ENCODE measurements around the gene LTBP2. TPM values are rescaled to one million over a fixed set of nuclear protein-coding genes. Genes with fewer than 3 reads are reported as not detected.

The LTBP2 gene
- total and polyA plus RNA-seq, 2 of the 8 experiments (the other 6 are each of a cell fraction or from before 2014, with no cell fraction given): 0.48 to 0.89 TPM

DNA sequence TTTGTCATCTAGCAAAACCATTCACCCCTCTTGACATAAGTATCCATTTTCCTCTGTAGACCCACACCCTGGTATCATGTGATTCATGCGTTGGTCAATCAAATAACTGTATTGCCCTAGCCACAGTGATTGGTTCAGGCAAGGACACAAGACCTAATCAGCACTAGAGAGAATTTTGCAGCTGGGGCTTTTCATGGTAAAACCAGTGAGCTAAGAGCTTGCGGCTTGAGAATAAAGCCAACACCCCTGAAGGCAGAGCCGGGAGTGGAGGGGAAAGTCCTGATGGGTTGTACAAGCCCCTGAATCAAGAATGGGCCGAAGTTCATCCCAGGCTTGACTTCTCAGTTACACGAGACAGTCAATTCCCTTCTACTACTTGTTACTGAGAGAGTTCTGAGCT, 33.2 kb upstream of the LTBP2 start:
- Histone ChIP-seq H3K79me2 (ENCODE audit: control insufficient read depth in 1 of 2, insufficient read depth in 2 of 2, low read length in 2 of 2) (no peaks in the 10 kb centered on the region), H4K5ac (ENCODE audit: insufficient read length, low read depth, low read length) (no peak overlapping the region), H3K27me3 (replicated peaks in 1 of 4; ENCODE audit: control insufficient read depth in 3 of 4, extremely low read depth in 1 of 4, insufficient read depth in 3 of 4, low read length in 3 of 4) (no peaks in the 10 kb centered on the region), H4K91ac (replicated peaks; ENCODE audit: insufficient read length, low read length) (no peak overlapping the region), H3K27ac (ENCODE audit: low read depth, low read length) (no peak overlapping the region), H3K4me1 (replicated peaks in 1 of 4; ENCODE audit: control insufficient read depth in 3 of 4, insufficient read depth in 4 of 4, low read length in 3 of 4) (peaks cover 0 to 11% (median 4%) of the 10 kb centered on the region in 4 experiments; a peak in 5 of 7 replicates), H4K8ac (ENCODE audit: extremely low read depth, insufficient read depth, low read length) (no peak overlapping the region), H3K23ac (ENCODE audit: insufficient read length) (no peak overlapping the region), H3K4me3 (ENCODE audit: extremely low read depth in 1 of 4, insufficient read depth in 2 of 4, low read depth in 3 of 4, low read length in 4 of 4) (no peak overlapping the region), H3K4ac (replicated peaks; ENCODE audit: insufficient read length, low read depth, low read length) (no peak overlapping the region), H3K56ac (replicated peaks; ENCODE audit: insufficient read length, low read depth, low read length) (no peak overlapping the region), H2BK5ac (ENCODE audit: low read depth, low read length) (no peak overlapping the region), H3K23me2 (ENCODE audit: low read depth, low read length) (no peaks in the 10 kb centered on the region; the same call in 1 of the 2 replicates), H3K36me3 (ENCODE audit: control insufficient read depth in 2 of 4, insufficient read depth in 4 of 4, low read length in 3 of 4) (no peaks in the 10 kb centered on the region), H3K18ac (ENCODE audit: extremely low read depth, low read length) (no peak overlapping the region), H3K4me2 (ENCODE audit: insufficient read depth in 1 of 2, low read depth in 2 of 2, low read length in 2 of 2) (no peak overlapping the region), H3K14ac (ENCODE audit: insufficient read length) (no peak overlapping the region), H3K9ac (replicated peaks in 1 of 4; ENCODE audit: extremely low read depth in 1 of 4, low read depth in 3 of 4, low read length in 3 of 4) (no peak overlapping the region), H2BK12ac (ENCODE audit: low read depth, low read length) (no peak overlapping the region), H3K79me1 (ENCODE audit: low read depth, low read length) (no peaks in the 10 kb centered on the region), H2AK5ac (ENCODE audit: low read depth, low read length) (no peak overlapping the region), H4K20me1 (replicated peaks in 1 of 2; ENCODE audit: control insufficient read depth in 1 of 2, insufficient read depth in 2 of 2, low read length in 2 of 2) (no peaks in the 10 kb centered on the region), H2BK20ac (ENCODE audit: low read length) (no peak overlapping the region), H2AFZ (ENCODE audit: low read length) (no peak overlapping the region), H3K9me3 (ENCODE audit: insufficient read depth in 2 of 2, low read depth in 1 of 2, low read length in 1 of 2) (no peaks in the 10 kb centered on the region), H2BK15ac (ENCODE audit: low read length) (no peak overlapping the region), H2BK120ac (replicated peaks; ENCODE audit: low read depth, low read length) (no peak overlapping the region)
- DNase-seq (ENCODE audit: low read depth in 1 of 2, low spot score in 2 of 2) (no peak), FAIRE-seq (no peak)
- ChIA-PET POLR2A (ENCODE audit: partially characterized antibody) (interaction anchor here (0.6 to 0.9 kb wide), 2 partner anchors 23 to 275 kb away, joined by 3 read pairs; no protein-coding TSS in a partner anchor), CTCF (ENCODE audit: partially characterized antibody) (interaction anchor here (1.0 to 8.7 kb wide), 3 partner anchors 28 to 41 kb away, joined by 4 to 87 read pairs (median 5); partner anchors contain the start of gene LTBP2)
- 93% methylated on average over 5 of the region's 5 CpGs; no CpG with 5 or more reads in 1 of the 2 experiments for WGBS, 2 experiments (ENCODE audit: extremely low coverage in 1 of 2, insufficient coverage in 1 of 2, insufficient read length in 1 of 2, insufficient replicate concordance in 2 of 2, low coverage in 1 of 2, low lambda C conversion rate in 2 of 2, missing lambda C conversion rate in 1 of 2)
- TF ChIP-seq NRF1 (IDR thresholded peaks at IDR 0.05; ENCODE audit: low read depth, low read length) (no peak), TAF1 (IDR thresholded peaks at IDR 0.05; ENCODE audit: low read depth, low read length) (no peak), BRCA1 (IDR thresholded peaks at IDR 0.05; ENCODE audit: low read depth, low read length) (no peak), KDM4A (IDR thresholded peaks at IDR 0.05; ENCODE audit: low read depth, low read length, severe bottlenecking) (no peak), EP300 (IDR thresholded peaks at IDR 0.05; ENCODE audit: borderline replicate concordance in 1 of 2, low read depth in 2 of 2, low read length in 2 of 2) (no peak), KDM5A (IDR thresholded peaks at IDR 0.05; ENCODE audit: low read length) (no peak), BCL11A (IDR thresholded peaks at IDR 0.05; ENCODE audit: low read depth in 2 of 2, low read length in 2 of 2) (no peak), EZH2 (IDR thresholded peaks at IDR 0.05; ENCODE audit: low read depth, low read length, severe bottlenecking) (no peak), TBP (IDR thresholded peaks at IDR 0.05; ENCODE audit: low read depth, low read length) (no peak), SAP30 (IDR thresholded peaks at IDR 0.05; ENCODE audit: insufficient read depth, insufficient replicate concordance, low read length) (no peak), GTF2F1 (IDR thresholded peaks at IDR 0.05; ENCODE audit: borderline replicate concordance, low read depth, low read length) (no peak), SIX5 (IDR thresholded peaks at IDR 0.05; ENCODE audit: low read depth, low read length) (no peak)

All from H1 (cell line).